ENCODE data around the gene ORC4.

ORC4 gene

DNA sequence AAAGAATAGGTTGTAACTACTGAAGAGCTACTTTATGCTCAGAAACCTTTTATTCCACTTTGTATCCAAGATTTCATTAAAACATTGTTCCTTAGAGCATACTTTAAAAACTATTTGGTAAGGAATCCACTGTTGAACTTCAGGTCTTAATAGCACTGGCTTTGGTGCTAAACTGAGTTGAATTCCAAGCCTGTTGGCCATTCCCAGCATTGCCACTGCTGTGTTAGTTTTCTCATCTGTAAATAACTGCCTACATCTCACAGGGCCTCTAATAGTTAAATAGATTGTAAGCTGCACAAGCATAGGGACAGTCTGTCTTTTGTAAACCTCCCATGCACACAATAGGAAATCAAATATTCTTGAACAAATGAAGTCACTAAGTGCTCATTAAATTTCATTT is 86.6 kb downstream of the ORC4 start:
- DNase-seq (ENCODE audit: low read depth): no peak

DNA sequence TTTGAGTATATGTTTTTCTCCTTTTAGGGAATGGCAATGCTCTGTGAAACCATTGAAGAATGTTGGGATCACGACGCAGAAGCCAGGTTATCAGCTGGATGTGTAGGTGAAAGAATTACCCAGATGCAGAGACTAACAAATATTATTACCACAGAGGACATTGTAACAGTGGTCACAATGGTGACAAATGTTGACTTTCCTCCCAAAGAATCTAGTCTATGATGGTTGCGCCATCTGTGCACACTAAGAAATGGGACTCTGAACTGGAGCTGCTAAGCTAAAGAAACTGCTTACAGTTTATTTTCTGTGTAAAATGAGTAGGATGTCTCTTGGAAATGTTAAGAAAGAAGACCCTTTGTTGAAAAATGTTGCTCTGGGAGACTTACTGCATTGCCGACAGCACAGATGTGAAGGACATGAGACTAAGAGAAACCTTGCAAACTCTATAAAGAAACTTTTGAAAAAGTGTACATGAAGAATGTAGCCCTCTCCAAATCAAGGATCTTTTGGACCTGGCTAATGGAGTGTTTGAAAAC is 93.4 kb downstream of the ORC4 start:
- DNase-seq (ENCODE audit: low read depth): no peak

DNA sequence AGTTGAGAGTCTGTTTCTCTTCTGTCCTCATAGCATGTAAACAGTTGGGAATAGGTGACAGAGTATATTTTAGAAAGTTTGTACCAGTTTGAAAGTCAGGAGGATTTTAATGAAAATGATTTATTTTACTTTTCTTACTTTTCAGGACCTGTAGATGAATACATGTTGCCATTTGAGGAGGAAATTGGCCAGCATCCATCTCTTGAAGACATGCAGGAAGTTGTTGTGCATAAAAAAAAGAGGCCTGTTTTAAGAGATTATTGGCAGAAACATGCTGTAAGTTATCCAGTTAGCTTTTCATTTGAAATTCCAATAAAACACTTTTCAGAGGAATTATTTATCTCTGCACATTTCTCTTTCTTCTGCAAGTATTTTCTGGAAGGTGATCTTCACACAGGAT is 94.7 kb downstream of the ORC4 start:
- no peak for DNase-seq (ENCODE audit: low read depth)

DNA sequence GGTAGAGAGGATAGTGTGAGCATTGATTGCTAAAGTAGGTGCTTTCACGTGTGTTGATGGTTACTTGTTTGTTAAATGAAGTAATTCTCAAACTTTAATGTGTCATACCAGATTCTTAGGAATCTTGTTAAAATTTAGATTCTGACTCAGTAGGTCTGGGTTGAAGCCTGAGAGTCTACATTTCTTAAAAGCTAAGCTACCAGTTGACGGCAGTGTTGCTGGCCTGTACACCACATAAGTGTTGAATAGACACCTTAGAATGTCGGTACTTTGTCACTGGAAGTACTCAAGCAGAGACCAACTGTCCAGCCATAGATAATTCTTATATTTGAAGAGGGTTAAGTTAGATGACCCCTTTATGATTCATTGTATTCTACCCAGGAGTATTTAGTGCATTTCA is 95.9 kb downstream of the ORC4 start:
- no peak for DNase-seq (ENCODE audit: low read depth)

DNA sequence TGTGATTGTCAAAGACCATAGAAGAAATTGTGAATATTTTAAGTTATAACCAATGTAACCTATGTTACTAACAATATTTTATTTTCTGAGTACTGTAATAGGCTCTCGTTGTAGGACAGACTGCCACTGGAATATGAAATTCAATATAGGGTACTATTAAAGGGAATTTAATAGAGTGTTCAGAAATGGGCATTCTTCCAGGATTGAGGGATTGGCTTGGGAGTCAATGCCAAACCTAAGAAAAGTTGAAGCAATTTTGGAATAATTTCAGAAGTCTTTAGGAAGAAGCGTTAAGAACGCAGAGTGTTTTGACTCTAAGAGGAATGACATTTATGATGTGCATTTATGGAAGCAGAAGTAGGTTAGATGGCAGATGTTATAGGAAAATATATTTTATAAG is 96.7 kb downstream of the ORC4 start:
- DNase-seq (ENCODE audit: low read depth): no peak

DNA sequence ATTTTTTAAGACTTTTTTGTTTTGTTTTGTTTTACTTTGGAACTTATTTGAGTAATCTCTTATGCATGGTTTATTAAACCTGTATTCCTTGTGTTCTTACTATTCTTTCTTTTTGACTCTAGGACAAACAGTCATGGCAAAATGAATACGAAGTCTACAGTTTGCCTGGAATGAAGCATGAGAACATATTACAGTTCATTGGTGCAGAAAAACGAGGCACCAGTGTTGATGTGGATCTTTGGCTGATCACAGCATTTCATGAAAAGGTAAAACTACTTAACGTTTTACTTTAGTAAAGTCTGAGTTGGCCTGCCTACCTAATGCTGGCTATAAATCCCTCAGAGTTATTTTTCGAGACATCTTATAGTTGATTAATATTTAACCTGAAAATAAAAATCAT is 103.4 kb downstream of the ORC4 start:
- no peak for DNase-seq (ENCODE audit: low read depth)

DNA sequence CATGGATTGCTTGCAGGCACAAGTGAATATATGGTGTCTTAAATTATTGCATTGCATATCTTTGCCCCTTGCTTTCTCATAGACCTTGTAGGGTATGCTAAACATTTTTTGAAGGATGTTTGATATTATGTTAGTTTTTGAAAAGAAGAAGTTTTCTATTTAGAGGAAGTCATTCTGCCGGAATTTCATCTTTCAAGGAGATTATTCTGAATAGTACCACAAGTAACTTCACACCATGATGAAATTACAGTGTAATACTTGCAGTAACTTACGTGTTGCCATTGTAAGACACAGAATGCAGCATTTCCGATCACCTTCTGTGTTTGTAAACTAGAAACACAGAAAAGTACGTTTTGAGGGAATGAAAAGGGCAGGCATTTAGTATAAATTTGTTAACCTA is 103.8 kb downstream of the ORC4 start:
- DNase-seq (ENCODE audit: low read depth): no peak

DNA sequence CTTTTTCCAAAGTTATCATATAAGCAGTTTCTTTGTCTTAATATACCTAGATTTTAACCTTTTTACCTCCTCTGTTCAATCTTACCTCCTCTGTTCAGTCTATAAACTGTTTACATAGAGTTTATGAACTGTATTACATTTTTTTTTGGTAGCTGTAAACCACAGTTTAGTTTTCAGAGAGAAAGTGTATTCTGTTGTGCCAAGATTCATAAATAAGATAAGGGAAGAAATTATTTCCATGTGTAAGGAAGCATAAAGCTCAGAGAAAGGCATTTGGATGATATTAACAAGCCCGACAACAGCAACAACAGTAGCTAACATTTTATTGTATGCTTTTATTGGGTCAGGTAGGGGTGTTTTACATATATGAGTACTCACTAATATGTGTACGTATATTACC is 104.5 kb downstream of the ORC4 start:
- DNase-seq (ENCODE audit: low read depth): no peak

DNA sequence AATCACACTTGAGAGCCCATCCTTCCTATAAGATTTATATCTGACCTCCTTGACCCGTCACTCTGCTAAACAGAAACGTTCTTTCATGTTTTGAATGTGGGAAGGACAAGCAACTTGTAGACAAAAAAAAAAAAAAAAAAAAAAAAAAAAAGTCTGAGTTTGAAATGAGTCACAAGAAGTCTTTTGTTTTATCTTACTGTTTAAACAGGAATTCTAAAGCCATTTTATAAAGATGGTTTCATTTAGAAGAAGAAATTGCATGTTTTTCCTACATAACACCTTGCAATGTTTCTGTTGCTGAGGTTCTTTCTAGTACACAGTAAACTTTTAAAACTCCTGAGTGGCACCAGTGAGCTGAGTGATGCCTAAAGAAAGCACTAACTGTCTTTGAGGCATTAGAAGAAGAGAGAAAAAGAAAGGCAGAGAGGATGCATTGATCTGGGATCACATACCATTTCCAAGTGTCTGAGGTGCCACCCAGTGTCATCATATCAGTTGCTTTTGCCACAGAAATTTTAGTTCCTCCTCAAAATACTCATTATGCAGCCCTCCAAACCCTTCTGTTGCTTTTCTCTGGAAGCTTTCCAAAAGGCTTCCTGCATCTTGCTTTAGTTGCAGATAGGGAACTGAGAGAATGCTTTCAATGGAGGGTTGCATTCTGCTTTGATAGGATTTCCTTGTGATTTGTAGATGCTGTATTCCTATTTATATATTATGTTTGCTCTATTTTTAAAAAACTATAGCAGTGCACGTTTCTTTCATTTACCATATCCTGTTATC is 106.6 kb downstream of the ORC4 start:
- no peak for DNase-seq (ENCODE audit: low read depth)

DNA sequence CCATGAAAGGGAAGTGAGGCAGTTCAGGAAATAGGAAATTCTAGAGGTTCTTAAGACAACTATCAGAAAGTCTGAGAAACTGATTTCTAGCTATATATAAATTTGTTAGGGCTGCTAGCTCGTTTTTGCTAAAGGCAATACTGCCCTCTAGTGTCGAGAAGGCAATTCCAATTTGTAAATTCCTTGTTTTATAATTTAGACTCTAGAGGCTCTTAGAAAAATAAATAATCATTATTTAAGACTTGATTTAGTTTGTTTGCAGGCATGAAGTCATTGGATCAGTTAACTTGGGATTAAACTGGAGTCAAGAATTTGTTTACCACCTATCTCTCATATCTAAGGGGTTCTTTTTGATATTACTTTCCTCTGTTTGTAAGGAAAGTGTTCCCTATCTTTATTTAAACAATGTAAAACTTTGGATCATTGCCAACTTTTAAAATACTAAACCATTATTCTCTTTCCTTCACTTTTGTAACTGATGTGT is 109.5 kb downstream of the ORC4 start:
- no peak for DNase-seq (ENCODE audit: low read depth)

DNA sequence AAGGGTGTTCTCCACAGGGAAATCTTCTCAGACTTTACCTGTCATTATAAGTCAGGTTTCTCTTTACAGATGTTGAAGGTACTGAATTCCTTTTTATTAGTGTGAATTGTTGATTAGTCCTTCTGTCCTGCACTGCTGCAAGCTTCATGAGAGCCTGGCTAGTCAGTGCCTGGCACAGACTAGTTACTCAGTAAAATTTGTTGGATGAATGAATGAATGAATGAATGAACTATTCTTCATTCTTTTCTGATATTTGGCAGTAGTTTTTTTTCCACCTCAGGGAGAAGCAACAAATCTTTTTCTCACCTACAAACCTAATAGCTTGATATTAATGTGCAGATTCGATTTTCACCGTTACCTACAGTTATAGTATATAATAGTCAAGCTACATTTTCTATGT is 111.4 kb downstream of the ORC4 start:
- no peak for DNase-seq (ENCODE audit: low read depth)

DNA sequence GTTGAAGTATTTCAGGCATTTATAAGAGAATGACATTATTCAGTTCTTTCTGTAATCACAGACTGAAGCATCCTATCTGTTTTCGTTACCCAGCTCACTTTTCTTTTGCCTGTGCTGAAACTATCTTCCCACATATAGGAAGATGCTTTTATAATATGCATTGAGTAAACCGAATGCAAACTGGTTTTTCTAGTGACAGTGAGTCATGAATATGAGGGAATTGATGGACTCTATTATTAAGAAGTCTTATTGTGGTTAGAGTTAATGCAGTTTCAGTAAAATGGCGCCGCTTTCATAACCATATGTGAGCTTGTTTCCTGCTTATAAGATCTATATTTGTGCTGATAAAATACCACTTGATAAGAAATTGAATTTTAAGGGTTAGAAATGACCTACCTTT is 116.5 kb downstream of the ORC4 start:
- no peak for DNase-seq (ENCODE audit: low read depth)

DNA sequence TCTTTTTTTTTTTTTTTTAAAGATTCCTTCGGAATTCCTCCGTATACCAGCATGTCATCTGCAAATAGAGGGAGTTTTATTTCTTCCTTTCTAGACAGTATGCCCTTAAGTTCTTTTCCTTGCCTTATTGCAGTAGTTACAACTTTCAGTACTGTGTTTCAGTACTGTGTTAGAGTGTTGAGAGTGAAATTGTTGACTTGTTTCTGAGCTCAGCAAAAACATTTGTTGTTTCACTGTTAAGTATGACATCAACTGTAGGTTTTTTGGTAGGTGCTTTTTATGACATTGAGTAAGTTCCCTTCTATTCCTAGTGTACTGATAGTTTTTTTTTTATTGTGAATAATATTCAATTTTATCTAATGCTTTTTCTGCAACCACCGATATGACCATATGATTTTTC is 131.9 kb downstream of the ORC4 start:
- DNase-seq (ENCODE audit: low read depth): no peak

DNA sequence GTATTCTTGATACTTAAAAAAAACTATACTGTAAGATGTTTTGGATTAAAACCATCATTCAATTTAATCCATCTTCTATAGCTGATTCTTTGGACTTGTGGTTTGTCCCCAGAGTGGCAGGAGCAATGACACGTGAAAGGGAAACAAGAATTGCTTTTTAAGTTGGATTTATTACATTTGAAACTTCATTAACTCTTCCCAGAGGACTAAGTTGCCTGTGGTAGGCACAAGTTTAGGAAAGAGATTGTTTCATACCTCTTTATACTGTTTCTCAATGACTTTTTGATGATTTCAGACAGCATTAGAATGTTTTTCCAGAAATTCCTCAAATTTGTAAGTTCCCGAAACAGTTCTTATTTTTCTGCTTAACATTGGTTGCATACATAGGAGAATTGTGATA is 134.4 kb downstream of the ORC4 start:
- no peak for DNase-seq (ENCODE audit: low read depth)

DNA sequence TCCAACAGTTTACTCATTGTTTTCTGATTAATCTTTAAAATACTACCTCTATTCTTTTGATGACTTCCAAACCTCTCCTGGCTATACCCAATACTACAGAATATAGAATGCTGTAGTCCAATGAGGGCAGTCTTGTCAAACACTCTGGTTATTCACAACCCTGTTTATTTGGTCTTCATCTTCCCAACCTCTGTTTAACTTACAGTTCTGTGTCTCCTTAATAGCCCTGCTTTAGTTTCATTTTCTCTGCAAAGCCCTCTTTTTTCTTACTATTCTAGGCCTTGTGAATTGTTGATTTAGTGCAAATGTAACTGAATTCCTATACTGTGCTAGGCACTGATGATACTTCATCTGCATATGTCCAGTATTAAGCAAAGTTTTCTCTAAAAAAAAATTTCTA is 135.7 kb downstream of the ORC4 start:
- no peak for DNase-seq (ENCODE audit: low read depth)

DNA sequence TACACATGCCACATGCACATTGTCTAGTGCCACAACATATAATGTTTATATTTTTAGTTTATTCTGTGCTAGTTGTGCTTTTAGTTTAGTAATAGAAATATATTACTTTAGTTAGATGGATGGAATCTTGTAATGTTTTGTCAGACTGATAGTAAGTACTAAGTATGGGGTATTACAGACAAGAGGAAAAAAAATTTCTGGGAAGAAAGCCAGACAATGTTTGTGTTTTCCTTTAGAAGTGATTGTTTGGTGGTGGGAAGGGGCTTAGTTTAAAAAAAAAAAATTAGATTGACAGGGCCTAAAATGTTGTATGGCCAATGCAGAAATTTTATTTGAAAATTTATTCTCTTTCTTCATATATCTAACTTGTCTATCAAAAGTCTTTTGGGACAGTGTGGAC is 137.9 kb downstream of the ORC4 start:
- no peak for DNase-seq (ENCODE audit: low read depth)
